HepG2 (cell line): ENCODE data around the gene AK9. TPM values are rescaled to one million over a fixed set of nuclear protein-coding genes. Genes with fewer than 3 reads are reported as not detected.

Experiments
- ATAC-seq: fragments of 200-7000 bp; cut with Tn5 transposase; 3 replicates; pipeline ENCODE4 v1.9.1; 2020; ENCODE audit warnings: mild to moderate bottlenecking, moderate library complexity
- BruUV-seq: library from RNA; stranded (reverse); fragments of 400-500 nt; replicated peaks from 2 replicates; lab custom pipeline; 2021; lab: Mats Ljungman, UMichigan
- CTCF ChIA-PET: fragments of 300-600 bp; formaldehyde crosslinking; extraction: SDS; loops from one replicate; lab custom pipeline; 2021; ENCODE audit warnings: low total read pairs, inconsistent platforms, low intra/inter-chr PET ratio; lab: Yijun Ruan, JAX
- POLR2A ChIA-PET: fragments of 350-600 bp; sonication (Branson Sonifier 250); formaldehyde crosslinking; loops from one replicate; lab custom pipeline; 2020; ENCODE audit warnings: antibody characterized with exemption, inconsistent platforms; lab: Yijun Ruan, JAX
- DNase-seq: peaks from one replicate; pipeline ENCODE4 v3.0.0-alpha.2; 2015; ENCODE audit warnings: low spot score
- FAIRE-seq: peaks from 3 replicates; lab custom pipeline; 2011; peaks lifted over from hg19 to GRCh38; lab: Jason Lieb, UNC
- H2AFZ ChIP-seq: one replicate; pipeline ENCODE4 v1.6.1; 2011; ENCODE audit warnings: low read length, inconsistent platforms
- H3K27ac ChIP-seq: fragments of 300-600 bp; 3 replicates; pipeline ENCODE4 v1.8.0; 2011; ENCODE audit warnings: mixed run types, mild to moderate bottlenecking, mixed read lengths, low read length, inconsistent platforms; ENCODE audit not compliant: insufficient read depth; ENCODE audit errors: extremely low read length
- H3K27me3 ChIP-seq, 2 experiments: fragments of 200-600 bp in 1 of 2; 2 replicates in 1 of 2; 3 replicates in 1 of 2; pipeline versions ENCODE4 v1.6.0 to v1.8.0; 2011; ENCODE audit warnings: low read length in 2 of 2, mild to moderate bottlenecking in 2 of 2, moderate library complexity in 2 of 2, inconsistent platforms in 1 of 2; ENCODE audit not compliant: insufficient read depth in 2 of 2, control insufficient read depth in 1 of 2
- H3K36me3 ChIP-seq, 2 experiments: fragments of 200-600 bp in 1 of 2; replicated peaks in 1 of 2; 2 replicates in 1 of 2; 3 replicates in 1 of 2; pipeline versions ENCODE4 v1.5.1 to v1.8.0; 2011; ENCODE audit warnings: low read length in 2 of 2, inconsistent platforms in 1 of 2; ENCODE audit not compliant: insufficient read depth in 2 of 2, control insufficient read depth in 1 of 2
- H3K4me1 ChIP-seq: 2 replicates; pipeline ENCODE4 v1.5.1; 2012; ENCODE audit warnings: low read length, inconsistent platforms; ENCODE audit not compliant: insufficient read depth
- H3K4me2 ChIP-seq: 2 replicates; pipeline ENCODE4 v1.6.0; 2011; ENCODE audit warnings: low read depth, low read length, inconsistent platforms
- H3K4me3 ChIP-seq, 3 experiments: fragments of 200-600 bp in 1 of 3; sonication (generic), shearing (Covaris generic) in 1 of 3; replicated peaks in 1 of 3; 2 replicates each; pipeline ENCODE4 v1.5.1; 2011 to 2016; ENCODE audit warnings: low read length in 3 of 3, inconsistent platforms in 2 of 3, low read depth in 2 of 3, mild to moderate bottlenecking in 2 of 3, control low read depth in 1 of 3, mixed read lengths in 1 of 3; ENCODE audit not compliant: insufficient read depth in 1 of 3
- H3K79me2 ChIP-seq: one replicate; pipeline ENCODE4 v1.6.1; 2011; ENCODE audit warnings: low read length, inconsistent platforms; ENCODE audit not compliant: insufficient read depth
- H3K9ac ChIP-seq: 2 replicates; pipeline ENCODE4 v1.6.0; 2011; ENCODE audit warnings: mild to moderate bottlenecking, low read depth, low read length, inconsistent platforms; ENCODE audit not compliant: insufficient read depth
- H3K9me3 ChIP-seq: 2 replicates; pipeline ENCODE4 v1.5.1; 2012; ENCODE audit warnings: mild to moderate bottlenecking, low read length
- H4K20me1 ChIP-seq: 2 replicates; pipeline ENCODE4 v1.6.0; 2011; ENCODE audit warnings: inconsistent platforms, mild to moderate bottlenecking, low read length, moderate library complexity; ENCODE audit not compliant: insufficient read depth
- FOXO1 ChIP-seq: sonication (generic); formaldehyde crosslinking; IDR thresholded peaks from 2 replicates; pipeline ENCODE4 v1.4.0; 2020; ENCODE audit warnings: missing genetic modification reagents
- MATR3 ChIP-seq: sonication (generic); formaldehyde crosslinking; IDR thresholded peaks from 2 replicates; pipeline ENCODE4 v1.4.0; 2020; ENCODE audit warnings: missing genetic modification reagents
- MAZ ChIP-seq, 2 experiments: sonication (generic) in 1 of 2; formaldehyde crosslinking in 1 of 2; IDR thresholded peaks; 2 replicates each; pipeline versions ENCODE4 v1.5.0 to v1.6.1; 2012 to 2020; ENCODE audit warnings: low read depth in 2 of 2, mild to moderate bottlenecking in 2 of 2, borderline replicate concordance in 1 of 2, improper control_type of control experiment in 1 of 2, low read length in 1 of 2, missing genetic modification reagents in 1 of 2, moderate library complexity in 1 of 2
- NCOA5 ChIP-seq: sonication (generic); formaldehyde crosslinking; IDR thresholded peaks from 2 replicates; pipeline ENCODE4 v1.4.0; 2020; ENCODE audit warnings: missing genetic modification reagents
- NFKBIZ ChIP-seq: IDR thresholded peaks from 2 replicates; pipeline ENCODE4 v1.6.1; 2018; ENCODE audit warnings: missing genetic modification reagents, missing compliant biosample characterization
- NR3C1 ChIP-seq: sonication (generic); formaldehyde crosslinking; IDR thresholded peaks from 2 replicates; pipeline ENCODE4 v1.4.0; 2020; ENCODE audit warnings: missing genetic modification reagents
- PAWR ChIP-seq: sonication (generic); formaldehyde crosslinking; IDR thresholded peaks from 2 replicates; pipeline ENCODE4 v1.4.0; 2020; ENCODE audit warnings: missing genetic modification reagents, mild to moderate bottlenecking, borderline replicate concordance
- RFXANK ChIP-seq: IDR thresholded peaks from 2 replicates; pipeline ENCODE4 v1.6.1; 2016
- TEAD2 ChIP-seq: sonication (generic); formaldehyde crosslinking; IDR thresholded peaks from 2 replicates; pipeline ENCODE4 v1.9.0; 2021; ENCODE audit warnings: missing genetic modification reagents
- TGIF2 ChIP-seq: IDR thresholded peaks from 2 replicates; pipeline ENCODE4 v1.6.1; 2016; ENCODE audit warnings: control low read depth, missing compliant biosample characterization
- ZKSCAN8 ChIP-seq: IDR thresholded peaks from 2 replicates; pipeline ENCODE4 v1.6.1; 2016; ENCODE audit warnings: borderline replicate concordance, missing genetic modification reagents, missing compliant biosample characterization
- ZMYM4 ChIP-seq: sonication (generic); formaldehyde crosslinking; IDR thresholded peaks from 2 replicates; pipeline ENCODE4 v1.8.1; 2023; ENCODE audit warnings: mild to moderate bottlenecking, missing genetic modification reagents
- ZNF224 ChIP-seq: sonication (generic); formaldehyde crosslinking; IDR thresholded peaks from 2 replicates; pipeline ENCODE4 v1.5.0; 2020; ENCODE audit warnings: mild to moderate bottlenecking, missing genetic modification reagents
- ZNF570 ChIP-seq: sonication (generic); formaldehyde crosslinking; IDR thresholded peaks from 2 replicates; pipeline ENCODE4 v1.4.0; 2020; ENCODE audit warnings: mild to moderate bottlenecking, missing genetic modification reagents, borderline replicate concordance
- ZNF768 ChIP-seq: sonication (generic); formaldehyde crosslinking; IDR thresholded peaks from 2 replicates; pipeline ENCODE4 v1.4.0; 2020; ENCODE audit warnings: missing genetic modification reagents
- ZNF792 ChIP-seq: IDR thresholded peaks from 2 replicates; pipeline ENCODE4 v1.6.1; 2016
- ZNF839 ChIP-seq: sonication (generic); formaldehyde crosslinking; IDR thresholded peaks from 2 replicates; pipeline ENCODE4 v1.4.0; 2020; ENCODE audit warnings: missing genetic modification reagents, mild to moderate bottlenecking, borderline replicate concordance
- WGBS: methylation state at CpG from one replicate; pipeline ENCODE4 v1.1.6; 2017; ENCODE audit warnings: low lambda C conversion rate; 5-methylcytosine and 5-hydroxymethylcytosine counted together
- in situ Hi-C: cut with HindIII; loops from 2 replicates; pipeline ENCODE4 v1.10.0; 2017; ENCODE audit warnings: low pct_unique_long_range_greater_than_20kb; ENCODE audit not compliant: extremely low pct_ligation_motif_present
- intact Hi-C: fragments of 100-400 bp; cut with micrococcal nuclease; formaldehyde crosslinking; loops from one replicate; pipeline ENCODE4 v1.10.0; 2022; ENCODE audit not compliant: unreplicated experiment
- polyA plus RNA-seq, 8 experiments: library from polyadenylated mRNA; depleted of rRNA in 3 of 8; stranded (reverse) in 7 of 8; unstranded in 1 of 8; fragments of >200 nt; fragmentation: Illumina TruSeq in 4 of 8; extraction: Trizol in 4 of 8; gene quantifications; 2 replicates each; pipeline versions ENCODE4 v1.2.1 to v1.2.3, GENCODE V29; 2011 to 2016; ENCODE audit warnings: low read depth in 4 of 8, missing spikeins in 1 of 8, mixed read lengths in 1 of 8; ENCODE audit not compliant: insufficient read depth in 1 of 8
- total RNA-seq, 5 experiments: library from RNA; depleted of rRNA; stranded (reverse); fragments of >200 nt; fragmentation: Illumina TruSeq; extraction: Trizol; gene quantifications; 2 replicates each; pipeline ENCODE4 v1.2.3, GENCODE V29; 2016; ENCODE audit warnings: low read depth in 1 of 5
- TF ChIP-seq, protein P1 (sequence below): sonication (generic); formaldehyde crosslinking; IDR thresholded peaks from 2 replicates; pipeline ENCODE4 v1.5.1; 2020; ENCODE audit warnings: missing genetic modification reagents, mild to moderate bottlenecking, borderline replicate concordance
- TF ChIP-seq, protein P2 (sequence below): sonication (generic); formaldehyde crosslinking; IDR thresholded peaks from 2 replicates; pipeline ENCODE4 v1.4.0; 2020; ENCODE audit warnings: missing genetic modification reagents

Gene AK9
- total and polyA plus RNA-seq, 2 of the 13 experiments (the other 11 are each of a cell fraction or from before 2014, with no cell fraction given), result 3.2 to 4.8 TPM

DNA sequence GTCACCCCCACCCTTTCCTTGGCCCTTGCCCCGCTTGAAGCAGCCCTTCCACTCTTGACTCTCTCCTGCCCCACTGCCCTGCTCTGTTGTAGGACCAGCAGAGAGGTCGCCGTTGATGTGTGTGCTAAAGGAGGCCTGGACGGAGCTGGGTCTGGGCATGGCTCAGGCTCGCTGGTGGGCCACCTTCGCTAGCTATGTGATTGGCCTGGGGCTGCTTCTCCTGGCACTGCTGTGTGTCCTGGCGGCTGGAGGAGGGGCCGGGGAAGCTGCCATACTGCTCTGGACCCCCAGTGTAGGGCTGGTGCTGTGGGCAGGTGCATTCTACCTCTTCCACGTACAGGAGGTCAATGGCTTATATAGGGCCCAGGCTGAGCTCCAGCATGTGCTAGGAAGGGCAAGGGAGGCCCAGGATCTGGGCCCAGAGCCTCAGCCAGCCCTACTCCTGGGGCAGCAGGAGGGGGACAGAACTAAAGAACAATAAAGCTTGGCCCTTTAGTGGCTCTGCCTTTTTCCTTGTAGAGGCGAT, 247.5 kb downstream of the AK9 start:
- 97% methylated on average over 9 of the region's 10 CpGs for WGBS
- in situ Hi-C loops (loop anchor here (5.0 kb wide), 1 partner anchor 61 kb away; the partner anchor contains the start of gene CD164), intact Hi-C loops (no loop called here)
- Histone ChIP-seq H3K27ac (no peak overlapping the region), H3K79me2 (peaks cover 9% of the 10 kb centered on the region), H3K9ac (no peak overlapping the region), H4K20me1 (no peaks in the 10 kb centered on the region), H3K27me3 (no peaks in the 10 kb centered on the region; a peak in 1 of 5 replicates), H3K4me3 (no peak overlapping the region), H3K36me3 (peaks cover 2 to 10% of the 10 kb centered on the region in 2 experiments; a peak in 3 of 5 replicates), H3K4me2 (no peak overlapping the region), H3K9me3 (no peaks in the 10 kb centered on the region), H2AFZ (no peak overlapping the region), H3K4me1 (peaks cover 25% of the 10 kb centered on the region)
- no TSS peak for BruUV-seq
- TF ChIP-seq ZNF224 (no peak), ZNF768 (CRISPR knock-in tag) (no peak), ZKSCAN8 (no peak), TGIF2 (CRISPR knock-in tag) (no peak), TEAD2 (no peak), NR3C1 (CRISPR knock-in tag) (no peak), ZNF570 (CRISPR knock-in tag) (no peak), ZMYM4 (CRISPR knock-in tag) (no peak), MATR3 (CRISPR knock-in tag) (no peak), RFXANK (no peak), ZNF792 (CRISPR knock-in tag) (no peak), MAZ (IDR thresholded peaks at IDR 0.05; ENCODE audit: borderline replicate concordance, low read depth, low read length) (no peak), MAZ (CRISPR knock-in tag; IDR thresholded peaks at IDR 0.05; ENCODE audit: low read depth) (no peak), NCOA5 (CRISPR knock-in tag) (no peak), NFKBIZ (CRISPR knock-in tag) (no peak), ZNF839 (no peak), FOXO1 (CRISPR knock-in tag) (no peak), PAWR (CRISPR knock-in tag) (no peak)
- TF ChIP-seq, protein P1, sequence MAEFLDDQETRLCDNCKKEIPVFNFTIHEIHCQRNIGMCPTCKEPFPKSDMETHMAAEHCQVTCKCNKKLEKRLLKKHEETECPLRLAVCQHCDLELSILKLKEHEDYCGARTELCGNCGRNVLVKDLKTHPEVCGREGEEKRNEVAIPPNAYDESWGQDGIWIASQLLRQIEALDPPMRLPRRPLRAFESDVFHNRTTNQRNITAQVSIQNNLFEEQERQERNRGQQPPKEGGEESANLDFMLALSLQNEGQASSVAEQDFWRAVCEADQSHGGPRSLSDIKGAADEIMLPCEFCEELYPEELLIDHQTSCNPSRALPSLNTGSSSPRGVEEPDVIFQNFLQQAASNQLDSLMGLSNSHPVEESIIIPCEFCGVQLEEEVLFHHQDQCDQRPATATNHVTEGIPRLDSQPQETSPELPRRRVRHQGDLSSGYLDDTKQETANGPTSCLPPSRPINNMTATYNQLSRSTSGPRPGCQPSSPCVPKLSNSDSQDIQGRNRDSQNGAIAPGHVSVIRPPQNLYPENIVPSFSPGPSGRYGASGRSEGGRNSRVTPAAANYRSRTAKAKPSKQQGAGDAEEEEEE, result no peak
- TF ChIP-seq, protein P2, sequence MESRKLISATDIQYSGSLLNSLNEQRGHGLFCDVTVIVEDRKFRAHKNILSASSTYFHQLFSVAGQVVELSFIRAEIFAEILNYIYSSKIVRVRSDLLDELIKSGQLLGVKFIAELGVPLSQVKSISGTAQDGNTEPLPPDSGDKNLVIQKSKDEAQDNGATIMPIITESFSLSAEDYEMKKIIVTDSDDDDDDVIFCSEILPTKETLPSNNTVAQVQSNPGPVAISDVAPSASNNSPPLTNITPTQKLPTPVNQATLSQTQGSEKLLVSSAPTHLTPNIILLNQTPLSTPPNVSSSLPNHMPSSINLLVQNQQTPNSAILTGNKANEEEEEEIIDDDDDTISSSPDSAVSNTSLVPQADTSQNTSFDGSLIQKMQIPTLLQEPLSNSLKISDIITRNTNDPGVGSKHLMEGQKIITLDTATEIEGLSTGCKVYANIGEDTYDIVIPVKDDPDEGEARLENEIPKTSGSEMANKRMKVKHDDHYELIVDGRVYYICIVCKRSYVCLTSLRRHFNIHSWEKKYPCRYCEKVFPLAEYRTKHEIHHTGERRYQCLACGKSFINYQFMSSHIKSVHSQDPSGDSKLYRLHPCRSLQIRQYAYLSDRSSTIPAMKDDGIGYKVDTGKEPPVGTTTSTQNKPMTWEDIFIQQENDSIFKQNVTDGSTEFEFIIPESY (CRISPR knock-in tag), result no peak
- FAIRE-seq (no peak), ATAC-seq (no peak), DNase-seq (no peak)
- CTCF ChIA-PET, result no interaction called here
- POLR2A ChIA-PET, result interaction anchor here (1.2 to 1.4 kb wide), 2 partner anchors 13 to 61 kb away, joined by 3 to 5 read pairs; partner anchors contain the start of gene CD164
